ENCODE results near the gene RHO. TPM values are rescaled to one million over a fixed set of nuclear protein-coding genes. Genes with fewer than 3 reads are reported as not detected.

Gene RHO
- total RNA-seq, 1 donor from 2014 or later: not detected

GRCh38 chr3:129582799-129583198 is 54.4 kb downstream of the RHO start:
- DNase-seq: no peak

- no peak for DNase-seq
These were observed 54.9 kb downstream of the RHO start for GRCh38 chr3:129583289-129583688.

DNA sequence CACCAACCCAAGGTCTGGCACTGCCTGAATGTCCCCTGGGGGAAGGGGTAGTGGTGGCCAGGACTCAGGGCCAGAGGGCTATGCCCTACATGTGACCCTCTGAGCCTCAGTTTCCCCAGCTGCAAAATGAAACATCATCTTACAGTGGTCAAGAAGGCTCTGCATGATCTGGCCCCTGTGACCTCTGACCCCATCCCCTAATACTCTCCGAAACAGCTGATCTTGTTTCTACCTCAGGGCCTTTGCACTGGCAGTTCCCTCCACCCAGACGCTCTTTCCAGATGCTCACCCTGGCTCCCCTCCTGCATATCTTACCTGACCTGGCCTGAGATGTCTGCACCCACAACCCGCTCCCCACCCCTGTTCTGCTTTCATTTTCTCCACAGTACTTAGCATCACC is 56.2 kb downstream of the RHO start:
- no peak for DNase-seq

Other genes with a start within 250 kb of the RHO start
- gene HMCES, start 249.8 kb upstream of the RHO start, total RNA-seq: 31.3 and 40.0 TPM in 2 replicates
- gene EFCAB12, start 100.0 kb upstream of the RHO start, total RNA-seq: not detected in 2 replicates
- 26.4 and 30.4 TPM in 2 replicates for gene MBD4, start 88.7 kb upstream of the RHO start, total RNA-seq
- gene IFT122, start 88.4 kb upstream of the RHO start, total RNA-seq: 28.4 and 43.5 TPM in 2 replicates
- gene H1-8, start 14.5 kb downstream of the RHO start, total RNA-seq: not detected in 2 replicates
- 415 and 872 TPM in 2 replicates for gene PLXND1, start 78.0 kb downstream of the RHO start, total RNA-seq